ENCODE measurements around the gene SEPTIN1. TPM values are rescaled to one million over a fixed set of nuclear protein-coding genes. Genes with fewer than 3 reads are reported as not detected.

Gene SEPTIN1
- total and polyA plus RNA-seq, 2 of the 4 experiments (the other 2 are of a cell fraction): 0.24 TPM; not detected in 1

DNA sequence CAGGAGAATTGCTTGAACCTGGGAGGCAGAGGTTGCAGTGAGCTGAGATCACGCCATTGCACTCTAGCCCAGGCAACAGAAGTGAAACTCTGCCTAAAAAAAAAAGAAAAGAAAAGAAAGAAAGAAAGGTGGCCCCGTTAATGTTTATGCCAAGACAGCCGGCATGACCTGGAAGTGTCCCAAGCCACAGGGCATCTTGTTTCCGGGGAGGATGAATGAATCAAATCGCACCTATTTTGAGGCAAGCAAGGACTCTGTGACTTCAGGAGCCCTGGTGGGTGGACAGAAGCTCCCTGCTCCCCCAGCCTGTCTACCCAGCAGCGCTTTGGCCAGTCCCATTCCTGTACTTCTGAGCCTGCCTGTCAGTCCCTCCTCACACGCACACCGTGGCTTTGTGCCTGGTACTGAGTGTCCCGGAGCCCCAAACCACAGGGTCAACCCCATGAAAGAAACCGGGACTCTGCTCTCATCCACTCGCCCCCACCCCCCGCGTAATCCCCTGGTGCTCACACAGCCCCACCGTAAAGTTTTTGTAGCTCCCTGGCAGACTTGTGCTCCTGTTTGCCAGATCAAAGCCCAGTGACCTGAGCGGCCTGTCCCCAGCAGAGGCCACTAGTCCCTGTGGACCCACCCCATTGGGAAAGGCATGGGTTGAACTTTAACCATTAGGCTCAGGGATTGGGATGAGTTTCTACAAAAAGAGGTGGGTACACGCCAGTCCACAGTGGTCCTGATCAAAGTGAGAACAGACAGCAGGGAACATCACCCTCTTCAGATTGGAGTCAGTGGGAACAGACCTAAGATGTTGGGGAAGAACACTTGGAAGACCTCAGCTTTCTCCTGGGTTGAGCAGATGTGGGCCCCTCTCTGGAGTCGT, 46.5 kb downstream of the SEPTIN1 start:
- ATAC-seq (ENCODE audit: low read depth): no peak

More for the DNA sequence above, 46.5 kb downstream of the SEPTIN1 start:
- H2AFZ ChIP-seq (replicated peaks; ENCODE audit: low read length, poor library complexity): peak overlapping the region; percentile 80
- H4K8ac ChIP-seq (ENCODE audit: low read depth in 2 of 2, low read length in 2 of 2): peak overlapping the region; percentile 74 to 82; a peak in 3 of 4 replicates
- no peak overlapping the region; the same call in 1 of the 2 replicates for H2BK20ac ChIP-seq (ENCODE audit: low read depth, low read length)
- H3K9me3 ChIP-seq (ENCODE audit: control insufficient read depth, insufficient read depth, low read length): no peaks in the 10 kb centered on the region
- H3K14ac ChIP-seq (replicated peaks; ENCODE audit: low read depth, low read length): peak overlapping the region; percentile 44; the same call in 1 of the 2 replicates
- H3K27ac ChIP-seq (ENCODE audit: insufficient read depth, low read length): peak overlapping the region; percentile 38
- peak overlapping the region; percentile 14; the same call in 1 of the 2 replicates for H3K23ac ChIP-seq (ENCODE audit: low read depth, low read length)
- peaks cover 3% of the 10 kb centered on the region; the same call in 1 of the 2 replicates for H3K4me1 ChIP-seq (ENCODE audit: control insufficient read depth, insufficient read depth, low read length)
- peak overlapping the region; percentile 87 for H3K4me2 ChIP-seq (ENCODE audit: low read depth, low read length)
- in situ Hi-C loops (cut with MboI; ENCODE audit: low sequenced_read_pairs): no loop called here
- H3K9ac ChIP-seq (ENCODE audit: low read depth, low read length): peak overlapping the region; percentile 44; the same call in 1 of the 2 replicates
- DNase-seq: no peak
- H2AK5ac ChIP-seq (ENCODE audit: low read depth, low read length): no peak overlapping the region
- 33% methylated on average over 11 of the region's 17 CpGs; no CpG with 5 or more reads in 1 of the 2 experiments for WGBS, 2 experiments (ENCODE audit: extremely low coverage in 2 of 2, insufficient read length in 1 of 2)
- H4K20me1 ChIP-seq (ENCODE audit: insufficient read depth, low read length): no peaks in the 10 kb centered on the region
- no peak overlapping the region for H2BK15ac ChIP-seq (ENCODE audit: low read depth, low read length)
- H3K27me3 ChIP-seq (ENCODE audit: control insufficient read depth, insufficient read depth, low read length): no peaks in the 10 kb centered on the region
- H3K18ac ChIP-seq (ENCODE audit: low read depth, low read length): no peak overlapping the region
- H3K9me1 ChIP-seq (ENCODE audit: insufficient read depth, low read length): peaks cover 9% of the 10 kb centered on the region; the same call in 1 of the 2 replicates
- POLR2A ChIA-PET (ENCODE audit: unreplicated experiment): no interaction called here
- H3K56ac ChIP-seq (ENCODE audit: extremely low read depth, insufficient read depth, low read length): no peak overlapping the region
- H2BK120ac ChIP-seq (ENCODE audit: low read depth, low read length): no peak overlapping the region
- CTCF ChIA-PET: interaction anchor here (1.0 kb wide), 1 partner anchor 74 kb away, joined by 3 read pairs; no protein-coding TSS in a partner anchor
- H4K91ac ChIP-seq (ENCODE audit: insufficient read depth, low read depth, low read length): no peak overlapping the region
- H3K36me3 ChIP-seq (ENCODE audit: control insufficient read depth, insufficient read depth, low read length): no peaks in the 10 kb centered on the region
- H3K4ac ChIP-seq (ENCODE audit: low read depth, low read length): peak overlapping the region; percentile 64
- intact Hi-C loops (cut with micrococcal nuclease): no loop called here
- H4K5ac ChIP-seq (ENCODE audit: low read depth, low read length): peak overlapping the region; percentile 13; the same call in 1 of the 2 replicates
- BruUV-seq (replicated peaks): no TSS peak
- H3K4me3 ChIP-seq (ENCODE audit: insufficient read depth, low read depth, low read length): peak overlapping the region; percentile 61
- H3K79me1 ChIP-seq (ENCODE audit: low read depth in 1 of 2, low read length in 2 of 2): peaks cover 3 to 4% of the 10 kb centered on the region in 2 experiments; a peak in 2 of 4 replicates
- H2BK5ac ChIP-seq (ENCODE audit: low read depth, low read length, poor library complexity, severe bottlenecking): peak overlapping the region; percentile 35
- peak overlapping the region; percentile 91 for H2AK9ac ChIP-seq (replicated peaks; ENCODE audit: low read depth, low read length, poor library complexity)
- TF ChIP-seq POLR2A (IDR thresholded peaks at IDR 0.05; ENCODE audit: low read depth, low read length) (no peak), MXI1 (IDR thresholded peaks at IDR 0.05; ENCODE audit: borderline replicate concordance, low read depth, low read length) (no peak), RAD21 (IDR thresholded peaks at IDR 0.05; ENCODE audit: low read length) (no peak), NFE2L2 (IDR thresholded peaks at IDR 0.05; ENCODE audit: low read depth, low read length) (no peak), RCOR1 (IDR thresholded peaks at IDR 0.05; ENCODE audit: insufficient replicate concordance, low read length) (no peak), MAZ (IDR thresholded peaks at IDR 0.05; ENCODE audit: borderline replicate concordance, low read depth, low read length) (no peak), MAFK (IDR thresholded peaks at IDR 0.05; ENCODE audit: low read depth, low read length) (no peak), FOS (IDR thresholded peaks at IDR 0.05; ENCODE audit: low read depth, low read length) (no peak), SMC3 (IDR thresholded peaks at IDR 0.05; ENCODE audit: low read depth, low read length) (no peak), RFX5 (IDR thresholded peaks at IDR 0.05; ENCODE audit: low read depth, low read length) (no peak)
- dilution Hi-C loops (cut with HindIII; ENCODE audit: low sequenced_read_pairs, unreplicated experiment): no loop called here

Measured in IMR-90 (cell line).